GM12878 (cell line): ENCODE results near the gene AMOTL1. TPM values are rescaled to one million over a fixed set of nuclear protein-coding genes. Genes with fewer than 3 reads are reported as not detected.

Experiments
- ATAC-seq: fragments of 200-7000 bp; cut with Tn5 transposase; 3 replicates; pipeline ENCODE4 v1.9.1; 2020; ENCODE audit warnings: mild to moderate bottlenecking, moderate library complexity
- BruUV-seq: library from RNA; stranded (reverse); fragments of 400-500 nt; replicated peaks from 2 replicates; lab custom pipeline; 2021; lab: Mats Ljungman, UMichigan
- CTCF ChIA-PET: fragments of 300-600 bp; sonication (Branson Sonifier 250); formaldehyde crosslinking; extraction: SDS; loops from one replicate; lab custom pipeline; 2021; ENCODE audit warnings: inconsistent platforms; lab: Yijun Ruan, JAX
- POLR2A ChIA-PET: fragments of 350-600 bp; formaldehyde crosslinking; extraction: SDS; loops from one replicate; lab custom pipeline; 2021; ENCODE audit warnings: inconsistent platforms; lab: Charles Lee
- RAD21 ChIA-PET: fragments of 300-600 bp; sonication (Branson Sonifier 250); formaldehyde crosslinking; loops from one replicate; lab custom pipeline; 2023; ENCODE audit warnings: antibody characterized with exemption; ENCODE audit not compliant: unreplicated experiment; lab: Charles Lee
- SMC1A ChIA-PET: fragments of 300-600 bp; sonication (Branson Sonifier 250); formaldehyde crosslinking; loops from one replicate; lab custom pipeline; 2023; ENCODE audit not compliant: unreplicated experiment, uncharacterized antibody; lab: Charles Lee
- DNase-seq: peaks from one replicate; pipeline ENCODE4 v3.0.0-alpha.2; 2011; ENCODE audit warnings: low read depth, low spot score
- FAIRE-seq: peaks from 3 replicates; lab custom pipeline; 2011; peaks lifted over from hg19 to GRCh38; lab: Jason Lieb, UNC
- H2AFZ ChIP-seq: 2 replicates; pipeline ENCODE4 v1.6.0; 2011; ENCODE audit warnings: low read depth, low read length, control low read depth; ENCODE audit not compliant: control insufficient read depth
- H3K27ac ChIP-seq: 2 replicates; pipeline ENCODE4 v1.5.1; 2011; ENCODE audit warnings: control low read depth; ENCODE audit not compliant: control insufficient read depth, insufficient read depth
- H3K27me3 ChIP-seq, 2 experiments: replicated peaks in 1 of 2; 2 replicates each; pipeline versions ENCODE4 v1.6.0 to v1.6.1; 2011; ENCODE audit warnings: low read length in 1 of 2; ENCODE audit not compliant: control insufficient read depth in 2 of 2, insufficient read depth in 2 of 2
- H3K36me3 ChIP-seq, 2 experiments: 2 replicates each; pipeline ENCODE4 v1.5.1; 2011; ENCODE audit warnings: low read length in 1 of 2; ENCODE audit not compliant: control insufficient read depth in 2 of 2, insufficient read depth in 2 of 2
- H3K4me1 ChIP-seq: 2 replicates; pipeline ENCODE4 v1.6.1; 2011; ENCODE audit warnings: mild to moderate bottlenecking, low read length, moderate library complexity, mixed read lengths; ENCODE audit not compliant: control insufficient read depth, insufficient read depth
- H3K4me2 ChIP-seq: 2 replicates; pipeline ENCODE4 v1.6.0; 2011; ENCODE audit warnings: control low read depth; ENCODE audit not compliant: control insufficient read depth, insufficient read depth
- H3K4me3 ChIP-seq: fragments of 200-600 bp; sonication (generic); 2 replicates; pipeline ENCODE4 v1.5.1; 2016
- H3K79me2 ChIP-seq: 2 replicates; pipeline ENCODE4 v1.6.0; 2011; ENCODE audit warnings: low read length; ENCODE audit not compliant: control insufficient read depth, insufficient read depth
- H3K9ac ChIP-seq: 2 replicates; pipeline ENCODE4 v1.8.0; 2011; ENCODE audit warnings: low read length, control low read depth, mixed read lengths; ENCODE audit not compliant: control insufficient read depth, insufficient read depth
- H3K9me3 ChIP-seq: replicated peaks from 3 replicates; pipeline ENCODE4 v1.5.1; 2011; ENCODE audit warnings: mild to moderate bottlenecking, low read length; ENCODE audit not compliant: control insufficient read depth, insufficient read depth
- H4K20me1 ChIP-seq: 2 replicates; pipeline ENCODE4 v1.6.0; 2011; ENCODE audit not compliant: control insufficient read depth, insufficient read depth
- BMI1 ChIP-seq: fragments of 450-650 bp; IDR thresholded peaks from 2 replicates; pipeline ENCODE4 v1.6.1; 2016; ENCODE audit warnings: mild to moderate bottlenecking, moderate library complexity, borderline replicate concordance
- CBFB ChIP-seq: IDR thresholded peaks from 2 replicates; pipeline ENCODE4 v1.6.1; 2016; ENCODE audit warnings: antibody characterized with exemption, low read depth
- CHD1 ChIP-seq: IDR thresholded peaks from 2 replicates; pipeline ENCODE4 v1.6.1; 2012; ENCODE audit warnings: low read depth, low read length, improper control_type of control experiment
- CUX1 ChIP-seq: IDR thresholded peaks from 2 replicates; pipeline ENCODE4 v1.6.1; 2012; ENCODE audit warnings: improper control_type of control experiment, low read depth, low read length; ENCODE audit not compliant: insufficient replicate concordance
- EP300 ChIP-seq, 2 experiments: fragments of 150-350 bp in 1 of 2; IDR thresholded peaks; 2 replicates each; pipeline ENCODE4 v1.6.1; 2011 to 2012; ENCODE audit warnings: low read depth in 2 of 2, low read length in 2 of 2, borderline replicate concordance in 1 of 2, improper control_type of control experiment in 1 of 2, inconsistent platforms in 1 of 2; ENCODE audit not compliant: control insufficient read depth in 1 of 2
- SP1 ChIP-seq: IDR thresholded peaks from one replicate; pipeline ENCODE4 v1.6.1; 2011; ENCODE audit warnings: low read depth, low read length
- TCF3 ChIP-seq: IDR thresholded peaks from 2 replicates; pipeline ENCODE4 v1.6.1; 2012; ENCODE audit warnings: low read depth, mild to moderate bottlenecking, low read length, borderline replicate concordance; ENCODE audit not compliant: insufficient read depth
- WRNIP1 ChIP-seq: IDR thresholded peaks from 2 replicates; pipeline ENCODE4 v1.6.1; 2011; ENCODE audit warnings: low read depth, low read length, improper control_type of control experiment, borderline replicate concordance
- WGBS: methylation state at CpG from one replicate; pipeline ENCODE4 v1.1.6; 2016; ENCODE audit warnings: low lambda C conversion rate; ENCODE audit not compliant: insufficient replicate concordance, insufficient coverage; ENCODE audit errors: missing lambda C conversion rate; 5-methylcytosine and 5-hydroxymethylcytosine counted together
- in situ Hi-C: fragments of 300-500 bp; cut with MboI; formaldehyde crosslinking; loops from 9 replicates; pipeline ENCODE4 v1.14.3; 2018; ENCODE audit warnings: mixed read lengths
- intact Hi-C: fragments of 100-400 bp; cut with micrococcal nuclease; formaldehyde crosslinking; loops from one replicate; pipeline ENCODE4 v1.14.2; 2022; ENCODE audit not compliant: unreplicated experiment
- polyA plus RNA-seq, 11 experiments: library from polyadenylated mRNA; depleted of rRNA in 4 of 11; unstranded in 6 of 11; stranded (reverse) in 5 of 11; fragments of >200 nt; fragmentation: Nextera tagmentation in 4 of 11; fragmentation: Illumina TruSeq in 1 of 11; extraction: Ambion mirVana in 4 of 11; extraction: Trizol in 1 of 11; gene quantifications; 1 replicate in 1 of 11; 2 replicates in 10 of 11; pipeline versions ENCODE4 v1.2.1 to v1.2.3, GENCODE V29; 2011 to 2016; ENCODE audit warnings: inconsistent platforms in 2 of 11, missing spikeins in 2 of 11, low read depth in 1 of 11
- total RNA-seq, 4 experiments: library from RNA; depleted of rRNA in 3 of 4; stranded (reverse); fragments of >200 nt in 3 of 4; fragmentation: Illumina TruSeq in 1 of 4; extraction: Trizol in 1 of 4; gene quantifications; 2 replicates each; pipeline versions ENCODE4 v1.2.1 to v1.2.3, GENCODE V29; 2013 to 2021
- TF ChIP-seq, protein P1 (sequence below): IDR thresholded peaks from 2 replicates; pipeline ENCODE4 v1.6.1; 2012; ENCODE audit warnings: low read length, inconsistent platforms
- TF ChIP-seq, protein P2 (sequence below): fragments of 450-650 bp; formaldehyde crosslinking; IDR thresholded peaks from 2 replicates; pipeline ENCODE4 v1.5.0; 2022; ENCODE audit warnings: mild to moderate bottlenecking, missing genetic modification characterization
- TF ChIP-seq, protein P3 (sequence below), 3 experiments: IDR thresholded peaks in 2 of 3; conservative IDR thresholded peaks in 1 of 3; 2 replicates each; pipeline ENCODE4 v1.5.1; 2011; ENCODE audit warnings: low read depth in 3 of 3, low read length in 3 of 3, mild to moderate bottlenecking in 3 of 3, control low read depth in 2 of 3, moderate library complexity in 2 of 3, inconsistent platforms in 1 of 3, mixed read lengths in 1 of 3; ENCODE audit not compliant: control insufficient read depth in 2 of 3, insufficient read depth in 1 of 3; ENCODE audit errors: extremely low read depth in 1 of 3

AMOTL1 gene
- total and polyA plus RNA-seq, 10 of the 15 experiments (the other 5 are each of a cell fraction or from before 2014, with no cell fraction given): under 0.01 to 0.41 (median 0.01) TPM; not detected in 7

DNA sequence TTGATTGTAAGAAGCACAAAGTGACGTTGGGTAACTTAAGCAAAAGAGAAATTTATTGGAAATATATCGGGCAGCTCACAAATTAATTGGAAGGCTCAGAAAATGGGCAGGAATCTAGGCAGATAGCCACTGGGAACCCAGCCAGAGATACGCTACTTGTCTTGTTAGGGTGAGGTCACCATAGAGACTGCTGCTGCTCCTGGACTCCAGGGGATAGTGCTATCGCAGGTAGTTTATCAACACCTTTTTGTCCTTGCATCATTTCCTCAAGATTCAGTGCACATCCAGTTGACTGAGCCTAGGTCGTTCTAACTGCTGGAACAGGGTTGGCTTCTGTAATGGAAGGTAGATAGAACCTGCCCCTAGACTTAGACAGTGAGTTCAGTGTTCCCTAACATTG is 19.6 kb downstream of the AMOTL1 start:
- in situ Hi-C loops (no loop called here), intact Hi-C loops (loop anchor here (5.0 kb wide), 1 partner anchor 110 kb away; no protein-coding TSS in a partner anchor)
- no peak overlapping the region for H3K4me2 ChIP-seq
- CTCF ChIA-PET: interaction anchor here (0.9 to 2.4 kb wide), 4 partner anchors 10 to 110 kb away, joined by 3 to 12 read pairs (median 8); no protein-coding TSS in a partner anchor
- no peak overlapping the region for H2AFZ ChIP-seq
- no peak overlapping the region for H3K9ac ChIP-seq
- H3K36me3 ChIP-seq: no peaks in the 10 kb centered on the region
- DNase-seq: no peak
- POLR2A ChIA-PET: no interaction called here
- SMC1A ChIA-PET: no interaction called here
- H3K79me2 ChIP-seq: no peaks in the 10 kb centered on the region
- H3K9me3 ChIP-seq: no peaks in the 10 kb centered on the region
- FAIRE-seq: no peak
- BruUV-seq: no TSS peak
- no peak overlapping the region for H3K4me3 ChIP-seq
- no peaks in the 10 kb centered on the region for H3K27me3 ChIP-seq
- RAD21 ChIA-PET: no interaction called here
- no peak overlapping the region for H3K27ac ChIP-seq
- H3K4me1 ChIP-seq: no peaks in the 10 kb centered on the region
- 46% methylated on average over 5 of the region's 5 CpGs for WGBS
- no peak for ATAC-seq
- no peaks in the 10 kb centered on the region for H4K20me1 ChIP-seq
- TF ChIP-seq, protein P1, sequence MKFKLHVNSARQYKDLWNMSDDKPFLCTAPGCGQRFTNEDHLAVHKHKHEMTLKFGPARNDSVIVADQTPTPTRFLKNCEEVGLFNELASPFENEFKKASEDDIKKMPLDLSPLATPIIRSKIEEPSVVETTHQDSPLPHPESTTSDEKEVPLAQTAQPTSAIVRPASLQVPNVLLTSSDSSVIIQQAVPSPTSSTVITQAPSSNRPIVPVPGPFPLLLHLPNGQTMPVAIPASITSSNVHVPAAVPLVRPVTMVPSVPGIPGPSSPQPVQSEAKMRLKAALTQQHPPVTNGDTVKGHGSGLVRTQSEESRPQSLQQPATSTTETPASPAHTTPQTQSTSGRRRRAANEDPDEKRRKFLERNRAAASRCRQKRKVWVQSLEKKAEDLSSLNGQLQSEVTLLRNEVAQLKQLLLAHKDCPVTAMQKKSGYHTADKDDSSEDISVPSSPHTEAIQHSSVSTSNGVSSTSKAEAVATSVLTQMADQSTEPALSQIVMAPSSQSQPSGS: no peak
- TF ChIP-seq SP1 (no peak), BMI1 (no peak), EP300 (IDR thresholded peaks at IDR 0.05; ENCODE audit: borderline replicate concordance in 1 of 2, control insufficient read depth in 1 of 2, low read depth in 2 of 2, low read length in 2 of 2) (no peak), CHD1 (no peak), CBFB (no peak), TCF3 (no peak), WRNIP1 (no peak), CUX1 (no peak)
- TF ChIP-seq, protein P2, sequence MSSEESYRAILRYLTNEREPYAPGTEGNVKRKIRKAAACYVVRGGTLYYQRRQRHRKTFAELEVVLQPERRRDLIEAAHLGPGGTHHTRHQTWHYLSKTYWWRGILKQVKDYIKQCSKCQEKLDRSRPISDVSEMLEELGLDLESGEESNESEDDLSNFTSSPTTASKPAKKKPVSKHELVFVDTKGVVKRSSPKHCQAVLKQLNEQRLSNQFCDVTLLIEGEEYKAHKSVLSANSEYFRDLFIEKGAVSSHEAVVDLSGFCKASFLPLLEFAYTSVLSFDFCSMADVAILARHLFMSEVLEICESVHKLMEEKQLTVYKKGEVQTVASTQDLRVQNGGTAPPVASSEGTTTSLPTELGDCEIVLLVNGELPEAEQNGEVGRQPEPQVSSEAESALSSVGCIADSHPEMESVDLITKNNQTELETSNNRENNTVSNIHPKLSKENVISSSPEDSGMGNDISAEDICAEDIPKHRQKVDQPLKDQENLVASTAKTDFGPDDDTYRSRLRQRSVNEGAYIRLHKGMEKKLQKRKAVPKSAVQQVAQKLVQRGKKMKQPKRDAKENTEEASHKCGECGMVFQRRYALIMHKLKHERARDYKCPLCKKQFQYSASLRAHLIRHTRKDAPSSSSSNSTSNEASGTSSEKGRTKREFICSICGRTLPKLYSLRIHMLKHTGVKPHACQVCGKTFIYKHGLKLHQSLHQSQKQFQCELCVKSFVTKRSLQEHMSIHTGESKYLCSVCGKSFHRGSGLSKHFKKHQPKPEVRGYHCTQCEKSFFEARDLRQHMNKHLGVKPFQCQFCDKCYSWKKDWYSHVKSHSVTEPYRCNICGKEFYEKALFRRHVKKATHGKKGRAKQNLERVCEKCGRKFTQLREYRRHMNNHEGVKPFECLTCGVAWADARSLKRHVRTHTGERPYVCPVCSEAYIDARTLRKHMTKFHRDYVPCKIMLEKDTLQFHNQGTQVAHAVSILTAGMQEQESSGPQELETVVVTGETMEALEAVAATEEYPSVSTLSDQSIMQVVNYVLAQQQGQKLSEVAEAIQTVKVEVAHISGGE (CRISPR knock-in tag): no peak
- TF ChIP-seq, protein P3, sequence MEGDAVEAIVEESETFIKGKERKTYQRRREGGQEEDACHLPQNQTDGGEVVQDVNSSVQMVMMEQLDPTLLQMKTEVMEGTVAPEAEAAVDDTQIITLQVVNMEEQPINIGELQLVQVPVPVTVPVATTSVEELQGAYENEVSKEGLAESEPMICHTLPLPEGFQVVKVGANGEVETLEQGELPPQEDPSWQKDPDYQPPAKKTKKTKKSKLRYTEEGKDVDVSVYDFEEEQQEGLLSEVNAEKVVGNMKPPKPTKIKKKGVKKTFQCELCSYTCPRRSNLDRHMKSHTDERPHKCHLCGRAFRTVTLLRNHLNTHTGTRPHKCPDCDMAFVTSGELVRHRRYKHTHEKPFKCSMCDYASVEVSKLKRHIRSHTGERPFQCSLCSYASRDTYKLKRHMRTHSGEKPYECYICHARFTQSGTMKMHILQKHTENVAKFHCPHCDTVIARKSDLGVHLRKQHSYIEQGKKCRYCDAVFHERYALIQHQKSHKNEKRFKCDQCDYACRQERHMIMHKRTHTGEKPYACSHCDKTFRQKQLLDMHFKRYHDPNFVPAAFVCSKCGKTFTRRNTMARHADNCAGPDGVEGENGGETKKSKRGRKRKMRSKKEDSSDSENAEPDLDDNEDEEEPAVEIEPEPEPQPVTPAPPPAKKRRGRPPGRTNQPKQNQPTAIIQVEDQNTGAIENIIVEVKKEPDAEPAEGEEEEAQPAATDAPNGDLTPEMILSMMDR (IDR thresholded peaks at IDR 0.05 in 2 of 3, conservative IDR thresholded peaks at IDR 0.05 in 1 of 3; ENCODE audit: control insufficient read depth in 2 of 3, extremely low read depth in 1 of 3, insufficient read depth in 1 of 3, low read depth in 3 of 3, low read length in 3 of 3): no peak
